GM18867 (cell line): ENCODE data around the gene RASSF7.

Experiments
- ATAC-seq: cut with Tn5 transposase; IDR thresholded peaks from one replicate; pipeline ENCODE4 v1.9.1; 2021; ENCODE audit warnings: mild to moderate bottlenecking, moderate library complexity; ENCODE audit not compliant: unreplicated experiment

The RASSF7 gene

DNA sequence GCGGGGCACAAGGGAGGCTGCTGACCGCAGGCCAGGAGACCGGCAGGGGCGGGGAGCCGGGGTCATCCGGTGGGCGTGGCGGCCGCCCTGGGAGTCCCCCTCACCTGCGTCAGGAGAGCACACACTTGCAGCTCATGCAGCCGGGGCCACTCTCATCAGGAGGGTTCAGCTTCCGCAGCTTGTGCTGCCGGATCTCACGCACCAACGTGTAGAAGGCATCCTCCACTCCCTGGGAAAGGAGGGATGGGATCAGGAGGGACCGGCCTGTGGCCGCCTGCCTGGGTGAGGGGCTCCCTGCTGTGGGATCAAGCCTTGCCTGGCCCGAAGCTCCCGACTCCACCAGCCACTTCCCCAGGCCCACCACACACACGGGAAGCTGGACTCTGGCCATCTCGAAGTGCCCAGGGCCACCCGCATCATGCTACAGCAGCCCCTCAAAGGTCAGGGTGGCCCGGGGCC, 28.2 kb upstream of the RASSF7 start:
- ATAC-seq: no peak

DNA sequence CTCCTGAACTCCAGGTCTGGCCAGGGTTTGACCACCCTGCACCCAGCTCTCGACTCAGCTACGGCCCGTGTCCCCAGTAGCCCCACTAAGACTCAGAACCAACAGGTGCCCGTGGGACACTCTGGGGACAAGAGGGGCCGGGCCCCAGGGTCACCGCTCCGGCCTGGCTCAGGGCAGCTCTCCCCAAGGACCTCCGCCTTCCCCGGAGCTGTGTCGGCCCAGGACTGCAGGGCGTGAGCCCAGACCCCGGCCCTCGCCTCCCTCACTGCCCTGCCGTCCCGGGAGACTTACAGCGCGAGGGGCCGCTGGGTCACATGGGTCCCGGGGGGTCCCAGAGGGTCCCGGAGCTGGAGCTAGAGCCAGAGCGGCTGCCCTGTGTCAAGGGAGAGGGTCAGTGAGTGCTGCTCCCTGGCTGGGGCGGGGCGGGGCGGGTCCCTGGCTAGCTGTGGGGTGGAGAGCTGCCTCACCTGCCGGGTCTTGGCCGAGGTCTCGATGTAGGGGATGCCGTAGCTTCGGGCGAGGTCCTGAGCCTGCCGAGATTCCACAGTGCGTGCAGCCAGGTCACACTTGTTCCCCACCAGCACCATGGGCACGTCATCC, 27.7 kb upstream of the RASSF7 start:
- ATAC-seq: no peak

DNA sequence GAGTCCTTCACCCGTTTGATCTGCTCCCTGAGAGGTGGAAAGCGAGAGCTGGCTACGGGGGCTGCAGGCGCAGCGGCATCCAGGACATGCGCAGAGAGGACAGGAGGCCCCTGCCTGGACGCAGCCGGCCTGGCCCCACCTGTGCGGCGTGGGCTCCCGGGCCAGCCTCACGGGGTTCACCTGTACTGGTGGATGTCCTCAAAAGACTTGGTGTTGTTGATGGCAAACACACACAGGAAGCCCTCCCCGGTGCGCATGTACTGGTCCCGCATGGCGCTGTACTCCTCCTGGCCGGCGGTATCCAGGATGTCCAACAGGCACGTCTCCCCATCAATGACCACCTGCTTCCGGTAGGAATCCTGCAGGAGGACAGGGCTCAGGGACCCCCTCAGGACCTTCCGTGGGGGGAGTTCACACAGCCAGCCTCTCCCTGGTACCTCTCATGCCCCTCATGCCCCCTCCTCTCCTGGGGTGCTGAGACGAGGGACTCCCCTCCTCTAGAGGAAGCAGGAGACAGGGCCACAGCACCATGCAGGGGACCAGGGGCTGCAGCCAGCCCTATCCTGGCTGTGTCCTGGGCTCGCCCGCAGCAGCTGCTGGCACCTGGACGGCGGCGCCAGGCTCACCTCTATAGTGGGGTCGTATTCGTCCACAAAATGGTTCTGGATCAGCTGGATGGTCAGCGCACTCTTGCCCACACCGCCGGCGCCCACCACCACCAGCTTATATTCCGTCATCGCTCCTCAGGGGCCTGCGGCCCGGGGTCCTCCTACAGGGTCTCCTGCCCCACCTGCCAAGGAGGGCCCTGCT, 27.0 kb upstream of the RASSF7 start:
- no peak for ATAC-seq

GRCh38 chr11:534396-535209, 26.2 kb upstream of the RASSF7 start:
- ATAC-seq: peak; percentile 1

GRCh38 chr11:535210-535518, 25.6 kb upstream of the RASSF7 start:
- ATAC-seq: no peak

GRCh38 chr11:535519-536454, 25.0 kb upstream of the RASSF7 start, which contains the start of gene HRAS:
HRAS (minus strand) TSS chr11:535576.
- peak; percentile 66 for ATAC-seq

GRCh38 chr11:536841-537621, 23.7 kb upstream of the RASSF7 start, which contains the start of gene LRRC56:
LRRC56 (plus strand) TSS chr11:537527; CDS start chr11:540685, 3,158 bp downstream.
- ATAC-seq: peak; percentile 45

- ATAC-seq: no peak
Measured at GRCh38 chr11:537622-538430, 22.9 kb upstream of the RASSF7 start.

GRCh38 chr11:538431-539051, 22.2 kb upstream of the RASSF7 start:
- ATAC-seq: no peak

- ATAC-seq: no peak
Measured at GRCh38 chr11:539971-540481, 20.7 kb upstream of the RASSF7 start.

DNA sequence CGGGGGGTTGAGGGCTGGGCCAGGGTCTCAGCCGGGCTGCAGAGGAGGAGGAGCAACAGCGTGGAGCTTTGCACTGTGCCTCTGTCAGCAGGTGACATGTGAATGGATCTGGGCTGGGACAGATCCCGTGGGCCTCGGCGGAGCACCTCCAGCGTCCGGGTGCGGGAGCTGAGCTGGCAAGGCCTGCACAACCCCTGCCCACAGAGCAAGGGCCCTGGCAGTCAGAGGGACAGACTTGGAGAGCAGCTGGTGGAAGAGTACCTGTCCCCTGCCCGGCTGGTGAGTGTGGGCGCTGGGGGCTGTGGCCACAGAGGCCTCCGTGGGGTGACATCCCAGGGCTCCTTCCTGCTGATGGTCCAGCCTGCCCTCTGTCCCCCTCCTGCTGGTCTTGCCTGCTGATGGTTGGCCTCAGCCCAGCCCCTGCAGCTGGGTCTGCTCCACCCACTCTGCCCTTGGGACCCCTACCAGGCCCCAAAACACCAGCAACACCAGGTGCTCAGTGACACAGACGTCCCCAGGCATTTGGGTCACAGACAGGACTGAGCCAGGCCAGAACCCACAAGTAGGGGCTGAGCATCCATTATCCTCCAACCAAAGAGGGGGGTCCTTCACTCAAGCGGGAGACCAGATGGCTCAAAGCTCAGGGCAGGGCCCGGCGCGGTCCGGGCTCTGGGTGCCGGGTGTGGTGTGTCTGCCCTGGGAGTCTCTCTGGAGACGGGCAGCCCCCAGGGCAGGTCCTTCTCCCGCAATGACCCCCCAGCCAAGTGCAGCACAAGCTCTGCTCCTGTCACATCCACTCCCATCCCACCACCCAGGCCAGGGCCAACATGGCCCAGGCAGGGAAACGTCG, 20.0 kb upstream of the RASSF7 start:
- no peak for ATAC-seq

GRCh38 chr11:541433-541885, 19.3 kb upstream of the RASSF7 start:
- ATAC-seq: no peak

- no peak for ATAC-seq
Measured at GRCh38 chr11:544817-545166, 16.0 kb upstream of the RASSF7 start.

DNA sequence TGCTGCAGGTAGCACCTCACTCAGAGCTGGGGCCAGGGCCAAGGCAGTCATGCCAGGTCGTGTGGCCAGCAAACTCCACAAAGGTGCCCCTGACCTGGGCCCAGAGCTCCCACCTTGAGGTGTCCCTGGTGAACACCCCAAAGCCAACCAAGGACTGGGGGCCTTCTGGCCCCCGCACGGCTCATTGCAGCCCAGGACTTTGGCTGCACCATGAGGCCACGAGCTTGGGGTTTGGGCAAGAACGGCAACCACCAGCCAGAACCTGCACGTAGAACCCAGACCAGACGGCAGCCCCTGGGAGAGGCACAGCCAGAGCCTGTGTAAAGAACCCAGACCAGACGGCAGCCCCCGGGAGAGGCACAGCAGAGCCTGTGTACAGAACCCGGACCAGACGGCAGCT, 15.6 kb upstream of the RASSF7 start:
- ATAC-seq: no peak

GRCh38 chr11:548700-549603, 11.8 kb upstream of the RASSF7 start:
- no peak for ATAC-seq

GRCh38 chr11:550021-550745, 10.6 kb upstream of the RASSF7 start:
- no peak for ATAC-seq
